Body of pancreas (tissue), 4 donors: ENCODE results near the gene NMRK1.

Source experiments
- CTCF ChIP-seq, 7 experiments: fragments of 450-650 bp in 4 of 7; fragments of 200-600 bp in 3 of 7; sonication (generic) in 3 of 7; IDR thresholded peaks; one replicate each; pipeline ENCODE4 v1.5.1; 2016 to 2019; ENCODE audit warnings: antibody characterized with exemption in 7 of 7
- POLR2A ChIP-seq, 3 donors: fragments of 450-650 bp; IDR thresholded peaks; one replicate each; pipeline ENCODE4 v1.6.1; 2016; ENCODE audit warnings: antibody characterized with exemption in 3 of 3, mild to moderate bottlenecking in 2 of 3

DNA sequence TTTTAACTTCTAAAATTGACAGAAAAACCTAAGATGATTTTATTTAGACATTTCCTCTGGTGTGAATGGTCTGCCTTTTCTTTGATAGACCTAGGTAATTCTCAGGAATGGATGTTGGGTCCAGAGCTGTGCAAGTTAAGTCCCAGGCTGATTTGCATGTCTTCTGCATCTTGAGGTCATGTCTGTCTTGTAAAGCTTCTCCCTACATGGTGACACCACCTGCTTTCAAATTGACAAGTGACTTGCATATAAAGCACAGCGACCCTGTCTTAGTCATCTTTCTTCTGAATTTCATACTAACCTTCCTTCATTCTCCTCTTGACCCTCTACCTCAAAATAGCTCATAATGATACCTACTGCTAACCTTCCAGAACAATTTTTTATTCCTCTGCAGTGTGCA, 29.6 kb upstream of the NMRK1 start:
- no peak for TF ChIP-seq CTCF (IDR thresholded peaks at IDR 0.05)
- TF ChIP-seq POLR2A (IDR thresholded peaks at IDR 0.05), result no peak
